Upper lobe of left lung (tissue), 6 donors: ENCODE measurements around the gene HDAC5. TPM values are rescaled to one million over a fixed set of nuclear protein-coding genes. Genes with fewer than 3 reads are reported as not detected.

Experiments used
- ATAC-seq, 2 donors: fragments of 200-7000 bp; cut with Tn5 transposase; one replicate each; pipeline ENCODE4 v1.9.1; 2022; ENCODE audit warnings: mild to moderate bottlenecking in 2 of 2, moderate library complexity in 2 of 2; ENCODE audit not compliant: low FRiP score in 2 of 2
- DNase-seq, 2 donors: peaks; one replicate each; pipeline ENCODE4 v3.0.0-alpha.2; 2019 to 2020
- H3K27ac ChIP-seq, 4 donors: fragments of 200-600 bp; sonication (generic); one replicate each; pipeline ENCODE4 v1.5.1; 2016 to 2019
- H3K27me3 ChIP-seq, 4 donors: fragments of 200-600 bp; sonication (generic); one replicate each; pipeline ENCODE4 v1.5.1; 2017 to 2019
- H3K36me3 ChIP-seq, 4 donors: fragments of 200-600 bp; sonication (generic); one replicate each; pipeline ENCODE4 v1.5.1; 2016 to 2019
- H3K4me1 ChIP-seq, 4 donors: fragments of 200-600 bp; sonication (generic); one replicate each; pipeline ENCODE4 v1.5.1; 2018 to 2019
- H3K4me3 ChIP-seq, 4 donors: fragments of 200-600 bp; sonication (generic); one replicate each; pipeline ENCODE4 v1.5.1; 2017 to 2019; ENCODE audit warnings: mild to moderate bottlenecking in 2 of 4, moderate library complexity in 1 of 4
- H3K9me3 ChIP-seq, 4 donors: fragments of 200-600 bp; sonication (generic); one replicate each; pipeline ENCODE4 v1.5.1; 2018 to 2019
- CTCF ChIP-seq, 6 experiments: fragments of 450-650 bp in 4 of 6; fragments of 200-600 bp in 2 of 6; sonication (generic) in 2 of 6; IDR thresholded peaks; one replicate each; pipeline ENCODE4 v1.5.1; 2016 to 2019; ENCODE audit warnings: antibody characterized with exemption in 6 of 6
- EP300 ChIP-seq, 4 donors: sonication (generic); formaldehyde crosslinking; IDR thresholded peaks; one replicate each; pipeline ENCODE4 v1.5.1; 2017; ENCODE audit warnings: antibody characterized with exemption in 4 of 4, control low read depth in 2 of 4
- POLR2A ChIP-seq, 4 donors: fragments of 450-650 bp; IDR thresholded peaks; one replicate each; pipeline ENCODE4 v1.5.1; 2016 to 2017; ENCODE audit warnings: antibody characterized with exemption in 4 of 4, mild to moderate bottlenecking in 2 of 4
- POLR2AphosphoS5 ChIP-seq, 2 donors: sonication (generic); formaldehyde crosslinking; IDR thresholded peaks; one replicate each; pipeline ENCODE4 v1.5.1; 2017; ENCODE audit warnings: antibody characterized with exemption in 2 of 2
- WGBS, 2 donors: methylation state at CpG; one replicate each; pipeline ENCODE4 v1.1.5; 2017 to 2018; 5-methylcytosine and 5-hydroxymethylcytosine counted together
- total RNA-seq, 6 donors: library from RNA; depleted of rRNA in 4 of 6; stranded (reverse); fragments of >200 nt in 4 of 6; gene quantifications; one replicate each; pipeline versions ENCODE4 v1.1.0 to v1.2.1, GENCODE V29; 2016 to 2021
- donor health status: DM: no; HTN: no; CAD: no; lungs with moderate emphysema.
- donor health status: DM: no; HTN: yes; CAD: no; lungs with severe emphysema.

The HDAC5 gene
- total RNA-seq, 6 donors from 2014 or later = 59.9 to 138 (median 64.9) TPM

DNA sequence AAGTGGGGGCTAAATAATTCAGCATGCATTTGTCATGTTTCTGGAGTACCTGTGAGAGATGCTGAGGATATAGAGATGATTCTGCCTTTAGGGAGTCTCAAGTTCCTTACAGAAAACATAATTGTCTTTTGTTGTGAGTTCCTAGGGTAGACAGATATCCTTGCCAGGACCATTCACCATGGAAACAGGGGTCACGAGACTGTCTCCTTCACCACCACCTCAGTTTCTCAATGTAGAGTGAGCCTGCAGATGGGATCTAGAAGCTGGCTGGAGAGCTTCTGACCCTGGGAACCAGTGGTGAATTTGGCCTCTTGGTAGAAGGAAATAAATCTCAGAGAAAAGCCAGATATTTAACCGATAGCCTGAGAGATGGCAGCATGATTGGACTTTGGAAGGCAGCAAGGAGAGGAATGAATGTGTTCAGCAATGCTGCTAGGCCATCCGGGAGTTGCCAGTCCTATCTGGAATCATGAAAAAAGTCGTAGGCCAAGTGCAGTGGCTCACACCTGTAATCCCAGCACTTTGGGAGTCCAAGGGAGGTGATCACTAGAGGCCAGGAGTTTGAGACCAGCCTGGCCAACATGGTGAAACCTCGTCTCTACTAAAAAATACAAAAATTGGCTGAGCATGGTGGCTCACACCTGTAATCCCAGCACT is 7.4 kb upstream of the HDAC5 start:
- no peaks in the 10 kb centered on the region for H3K9me3 ChIP-seq
- H3K36me3 ChIP-seq = no peaks in the 10 kb centered on the region
- ATAC-seq (no peak), DNase-seq (no peak)
- H3K4me1 ChIP-seq = no peaks in the 10 kb centered on the region
- no peak overlapping the region for H3K4me3 ChIP-seq
- H3K27me3 ChIP-seq = no peaks in the 10 kb centered on the region
- 89 to 91% methylated on average over 5 of the region's 5 CpGs for WGBS, 2 donors
- TF ChIP-seq EP300 (IDR thresholded peaks at IDR 0.05) (no peak), POLR2AphosphoS5 (IDR thresholded peaks at IDR 0.05) (no peak), CTCF (IDR thresholded peaks at IDR 0.05) (no peak), POLR2A (IDR thresholded peaks at IDR 0.05) (no peak)
- no peak overlapping the region for H3K27ac ChIP-seq

DNA sequence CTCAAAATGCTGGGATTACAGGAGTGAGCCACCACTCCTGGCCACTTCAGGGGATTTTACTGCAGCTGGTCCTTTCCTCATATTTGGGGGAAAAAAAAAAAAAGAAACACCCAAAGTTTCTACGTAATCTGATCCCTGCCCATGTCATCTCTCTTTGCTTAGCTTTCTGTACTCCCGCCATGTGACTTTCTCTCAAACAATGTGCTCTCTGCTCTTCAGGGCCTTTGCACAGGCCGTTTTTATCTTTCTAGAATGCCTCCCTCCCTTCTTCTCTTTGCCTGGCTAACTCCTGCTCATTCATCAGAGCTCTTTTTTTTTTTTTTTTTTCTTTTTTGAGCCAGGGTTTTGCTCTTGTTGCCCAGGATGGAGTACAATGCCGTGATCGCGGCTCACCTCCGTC is 4.9 kb upstream of the HDAC5 start:
- Histone ChIP-seq H3K27me3 (no peaks in the 10 kb centered on the region), H3K36me3 (no peaks in the 10 kb centered on the region), H3K9me3 (no peaks in the 10 kb centered on the region), H3K4me3 (no peak overlapping the region), H3K4me1 (peaks cover 4 to 8% (median 7%) of the 10 kb centered on the region in 4 donors), H3K27ac (no peak overlapping the region)
- TF ChIP-seq CTCF (IDR thresholded peaks at IDR 0.05) = no peak
- no peak for TF ChIP-seq POLR2AphosphoS5 (IDR thresholded peaks at IDR 0.05)
- no peak for TF ChIP-seq POLR2A (IDR thresholded peaks at IDR 0.05)
- TF ChIP-seq EP300 (IDR thresholded peaks at IDR 0.05) = no peak
- ATAC-seq (no peak), DNase-seq (no peak)
- WGBS, 2 donors = 90 to 91% methylated on average over 7 of the region's 7 CpGs

DNA sequence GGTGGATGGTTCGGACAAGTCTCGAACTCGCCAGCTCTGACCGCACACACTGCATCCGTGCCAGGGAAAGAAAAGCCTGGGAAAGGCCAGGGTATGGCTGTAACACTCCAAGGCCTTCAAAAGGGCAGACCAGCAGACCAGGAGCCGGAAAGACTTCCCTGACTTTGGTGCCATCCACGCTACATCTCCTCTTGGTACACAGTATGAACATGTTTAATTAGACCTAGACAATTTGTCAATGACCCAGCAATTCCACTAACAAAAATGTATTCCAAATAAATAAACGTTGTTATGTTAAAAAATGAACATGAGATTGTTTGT is 637 bp upstream of the HDAC5 start:
- ATAC-seq (no peak), DNase-seq (no peak)
- Histone ChIP-seq H3K4me3 (peak overlapping the region; percentile 52 to 97 (median 81)), H3K36me3 (no peaks in the 10 kb centered on the region), H3K27ac (peak overlapping the region; percentile 94 to 99 (median 94)), H3K9me3 (no peaks in the 10 kb centered on the region), H3K4me1 (peaks cover 27 to 44% (median 37%) of the 10 kb centered on the region in 4 donors), H3K27me3 (no peaks in the 10 kb centered on the region)
- TF ChIP-seq EP300 (IDR thresholded peaks at IDR 0.05) = no peak
- no peak for TF ChIP-seq POLR2AphosphoS5 (IDR thresholded peaks at IDR 0.05)
- no peak for TF ChIP-seq CTCF (IDR thresholded peaks at IDR 0.05)
- TF ChIP-seq POLR2A (IDR thresholded peaks at IDR 0.05) = peak in 1 of 4 donors; percentile 22
- WGBS, 2 donors = 4% methylated on average over 8 of the region's 8 CpGs

GRCh38 chr17:44122816-44123355 is 555 bp downstream of the HDAC5 start:
- Histone ChIP-seq H3K27me3 (no peaks in the 10 kb centered on the region), H3K9me3 (no peaks in the 10 kb centered on the region), H3K4me1 (peaks cover 30 to 53% (median 40%) of the 10 kb centered on the region in 4 donors), H3K4me3 (peak overlapping the region; percentile 78 to 97 (median 90)), H3K36me3 (no peaks in the 10 kb centered on the region), H3K27ac (peak overlapping the region; percentile 94 to 99 (median 94))
- 2 to 4% methylated on average over 13 to 31 of the region's 32 CpGs for WGBS, 2 donors
- DNase-seq = no peak
- no peak for TF ChIP-seq CTCF (IDR thresholded peaks at IDR 0.05)
- no peak for TF ChIP-seq POLR2AphosphoS5 (IDR thresholded peaks at IDR 0.05)
- TF ChIP-seq EP300 (IDR thresholded peaks at IDR 0.05) = no peak
- TF ChIP-seq POLR2A (IDR thresholded peaks at IDR 0.05) = no peak
- no peak for ATAC-seq
